PC-3 (cell line): ENCODE results near the gene GPC3.

ENCODE experiments used
- CTCF ChIP-seq: fragments of 300-600 bp; sonication (generic); conservative IDR thresholded peaks from 2 replicates; pipeline ENCODE4 v1.5.1; 2017; ENCODE audit warnings: antibody characterized with exemption, low read depth, mild to moderate bottlenecking, low read length
- EZH2 ChIP-seq: fragments of 300-600 bp; sonication (generic); IDR thresholded peaks from one replicate; pipeline ENCODE4 v1.6.1; 2017; ENCODE audit warnings: antibody characterized with exemption, mild to moderate bottlenecking, low read length; ENCODE audit not compliant: unreplicated experiment
- EZH2phosphoT487 ChIP-seq: fragments of 300-600 bp; sonication (generic); IDR thresholded peaks from 2 replicates; pipeline ENCODE4 v1.6.1; 2018; ENCODE audit warnings: mild to moderate bottlenecking, antibody characterized with exemption, low read length, borderline replicate concordance

- no peak for TF ChIP-seq CTCF
- no peak for TF ChIP-seq EZH2
- TF ChIP-seq EZH2phosphoT487, result no peak
Measured at GRCh38 chrX:133909888-133910287, 75.5 kb downstream of the GPC3 start.
